CD4-positive, alpha-beta T cell treated with Interleukin-21 for 1 hour (primary cell): Measurements from ENCODE around the gene TBCA.
"Not testable (repeated sequence)": the region's sequence is repeated elsewhere in the genome, so short reads cannot be mapped to it uniquely, and the experiment has no call there.

Source experiments
- DNase-seq: peaks from one replicate; pipeline ENCODE4 v3.0.0-alpha.2; 2020

Gene TBCA

DNA sequence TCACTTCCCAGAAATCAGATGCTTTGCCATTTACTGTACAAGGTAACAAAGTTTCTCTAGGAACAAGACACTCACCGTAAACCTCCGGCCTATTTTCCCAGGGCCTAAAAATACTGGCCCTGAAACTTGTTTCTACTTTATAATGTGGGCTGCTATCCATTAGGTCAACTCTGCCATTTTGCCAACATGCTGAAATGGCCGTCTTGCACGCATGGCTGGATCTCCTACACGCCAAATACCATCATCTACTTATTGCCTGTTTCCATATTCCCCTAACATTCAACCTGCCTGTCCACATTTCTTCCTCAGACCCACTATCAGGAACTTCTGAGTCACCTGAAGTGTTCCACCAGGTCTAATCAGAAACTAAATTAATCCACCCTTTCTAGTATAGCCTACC is 4.7 kb downstream of the TBCA start:
- DNase-seq = no peak

DNA sequence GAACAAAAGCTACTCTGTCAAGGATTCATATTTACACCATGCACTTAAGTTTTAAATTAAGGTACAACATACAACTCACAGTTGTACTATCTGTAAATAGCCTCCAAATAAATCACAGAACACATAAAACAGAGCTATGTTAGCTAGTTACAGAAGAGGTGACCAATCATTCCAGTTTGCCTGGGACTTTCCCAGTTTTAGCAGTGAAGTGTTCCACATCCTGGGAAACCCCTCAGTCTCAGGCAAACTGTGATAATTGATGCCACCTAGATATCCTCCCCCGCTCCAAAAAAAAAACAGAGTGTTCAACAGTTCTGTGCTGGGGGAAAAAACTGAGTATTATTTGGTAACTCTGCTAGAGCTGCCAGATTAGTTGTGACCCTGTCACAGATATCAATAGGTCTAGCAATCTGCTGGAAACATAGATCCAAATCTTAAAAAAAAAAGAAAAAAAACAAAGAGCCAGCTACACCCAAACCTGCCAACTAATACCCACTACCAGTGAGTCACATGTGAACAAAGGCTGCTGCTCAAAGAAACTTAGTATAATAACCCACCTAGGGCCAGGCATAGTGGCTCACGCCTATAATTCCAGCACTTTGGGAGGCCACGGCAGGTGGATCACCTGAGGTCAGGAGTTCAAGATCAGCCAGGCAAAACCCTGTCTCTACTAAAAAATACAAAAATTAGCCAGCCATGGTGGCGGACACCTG is 5.7 kb downstream of the TBCA start:
- no peak for DNase-seq

DNA sequence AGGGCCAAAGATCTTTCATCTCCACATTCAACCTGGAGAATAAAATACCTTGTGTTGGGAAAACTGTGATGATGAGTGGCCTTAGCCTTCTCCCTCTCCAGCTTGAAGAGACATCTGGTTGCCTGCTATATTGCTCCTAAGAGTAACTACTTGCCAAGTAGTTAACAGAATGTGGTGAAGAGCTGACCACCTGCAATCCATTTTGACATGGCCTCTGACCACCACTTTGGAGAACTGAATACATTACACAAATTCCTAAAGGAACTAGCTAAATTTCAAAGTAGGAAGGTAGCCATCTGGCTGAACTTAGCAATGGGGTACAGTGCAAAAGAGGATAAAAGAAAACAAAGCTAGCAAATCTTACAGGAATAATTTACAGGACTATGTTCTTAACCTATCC is 7.2 kb downstream of the TBCA start:
- no peak for DNase-seq

DNA sequence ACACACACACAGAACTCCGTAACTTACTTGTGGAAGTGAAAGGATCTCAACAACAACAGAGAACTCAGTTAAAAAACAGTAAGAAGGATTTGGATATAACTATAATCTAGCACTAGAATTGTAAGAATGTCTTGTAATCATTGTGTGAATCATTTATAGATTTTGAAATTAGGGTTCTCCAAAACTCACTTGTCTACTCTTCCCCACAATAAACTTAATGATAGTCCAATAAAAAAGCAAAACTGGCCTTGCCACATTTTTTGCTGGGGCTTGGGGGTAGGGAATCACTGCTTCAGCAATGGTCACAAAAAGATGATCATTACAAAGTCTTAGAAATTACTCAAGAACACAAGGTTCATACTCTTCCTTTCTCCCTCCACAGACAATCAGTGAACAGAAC is 8.8 kb downstream of the TBCA start:
- DNase-seq = no peak

DNA sequence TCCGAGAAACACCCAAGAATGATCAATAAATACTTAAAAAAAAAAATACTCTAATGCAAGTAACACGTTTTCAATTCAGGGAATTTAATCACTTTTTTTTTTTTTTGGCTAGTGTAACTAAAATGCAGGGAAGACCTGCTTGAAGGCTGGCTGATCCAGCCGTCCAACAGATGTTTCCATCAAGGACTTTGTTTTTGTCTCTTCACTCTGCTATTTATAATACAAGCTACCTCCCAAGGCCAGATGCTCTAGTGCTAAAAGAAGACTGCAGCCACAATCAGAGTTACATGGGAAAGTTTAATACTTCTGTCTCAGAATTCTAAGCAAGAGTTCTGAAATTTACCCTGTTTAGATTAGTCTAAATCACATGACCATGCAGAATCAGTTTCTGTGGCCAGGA is 14.5 kb downstream of the TBCA start:
- DNase-seq = no peak

DNA sequence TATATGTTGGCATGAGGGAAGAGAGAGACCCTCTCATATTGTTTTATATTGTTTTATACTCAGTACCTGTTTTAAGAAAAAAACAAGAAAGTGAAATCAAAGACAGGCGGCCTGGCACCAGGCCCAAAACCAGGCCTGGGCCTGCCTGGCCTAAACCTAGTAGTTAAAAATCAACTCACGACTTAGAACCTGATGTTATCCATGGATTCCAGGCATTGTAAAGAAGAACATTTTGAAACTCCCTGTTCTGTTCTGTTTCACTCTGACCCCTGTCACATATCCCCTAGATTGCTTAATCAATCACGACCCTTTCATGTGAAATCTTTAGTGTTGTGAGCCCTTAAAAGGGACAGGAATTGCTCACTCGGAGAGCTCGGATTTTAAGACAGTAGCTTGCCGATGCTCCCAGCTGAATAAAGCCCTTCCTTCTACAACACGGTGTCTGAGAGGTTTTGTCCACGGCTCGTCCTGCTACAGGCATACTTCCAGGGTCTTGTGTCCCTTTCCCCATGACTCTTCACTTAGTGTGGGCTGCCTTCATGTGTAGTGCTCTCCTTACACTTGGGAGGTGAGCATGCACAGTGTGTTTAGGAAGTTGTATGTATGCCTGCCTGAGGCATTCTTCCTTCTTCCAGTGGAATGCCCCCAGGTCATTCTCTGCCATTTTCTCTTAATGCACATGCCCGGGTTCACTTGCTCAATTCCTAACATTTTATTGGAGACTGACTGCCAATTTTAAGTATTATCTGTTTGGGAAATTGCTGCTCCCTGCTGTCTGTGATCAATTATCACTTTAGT is 17.8 kb downstream of the TBCA start:
- no peak for DNase-seq

DNA sequence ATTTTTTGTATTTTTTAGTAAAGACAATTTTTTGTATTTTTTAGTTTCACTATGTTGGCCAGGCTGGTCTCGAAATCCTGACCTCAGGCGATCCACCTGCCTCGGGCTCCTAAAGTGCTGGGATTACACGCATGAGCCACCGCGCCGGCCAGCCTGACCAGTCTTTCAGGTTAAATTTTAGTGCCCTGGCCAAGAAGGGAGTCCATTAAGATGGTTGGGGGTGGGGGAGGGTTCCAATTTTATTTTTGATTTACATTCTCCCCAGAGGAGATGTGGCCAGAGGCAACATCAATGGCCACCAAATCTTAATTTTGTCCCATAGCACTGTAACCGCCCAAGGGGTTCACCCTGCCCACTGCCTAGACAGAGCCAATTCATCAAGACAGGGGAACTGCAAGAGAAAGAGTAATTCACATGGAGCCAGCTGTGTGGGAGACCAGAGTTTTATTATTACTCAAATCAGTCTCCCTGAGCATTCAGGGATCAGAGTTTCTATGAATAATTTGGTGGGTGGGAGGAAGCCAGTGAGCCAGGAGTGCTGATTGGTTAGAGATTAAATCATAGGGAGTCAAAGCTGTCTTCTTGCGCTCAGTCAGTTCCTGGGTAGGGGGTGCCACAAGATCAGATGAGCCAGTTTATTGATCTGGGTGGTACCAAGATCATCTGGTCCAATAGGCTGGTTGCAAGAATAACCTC is 24.7 kb downstream of the TBCA start:
- DNase-seq = no peak

DNA sequence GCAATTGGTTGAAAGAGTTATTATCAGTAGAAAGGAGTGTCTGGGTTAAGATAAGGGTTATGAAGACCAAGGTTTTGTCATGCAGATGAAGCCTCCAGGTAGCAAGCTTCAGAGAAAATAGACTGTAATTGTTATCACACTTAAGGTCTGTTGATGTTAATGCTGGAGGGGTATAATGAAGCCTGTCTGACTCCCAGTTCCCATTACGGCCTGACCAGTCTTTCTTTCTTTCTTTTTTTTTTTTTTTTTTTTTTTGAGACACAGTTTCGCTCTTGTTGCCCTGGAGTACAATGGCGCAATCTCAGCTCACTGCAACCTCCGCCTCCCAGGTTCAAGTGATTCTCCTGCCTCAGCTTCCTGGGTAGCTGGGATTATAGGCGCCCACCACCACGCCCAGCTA is 25.2 kb downstream of the TBCA start:
- DNase-seq = not testable (repeated sequence)

DNA sequence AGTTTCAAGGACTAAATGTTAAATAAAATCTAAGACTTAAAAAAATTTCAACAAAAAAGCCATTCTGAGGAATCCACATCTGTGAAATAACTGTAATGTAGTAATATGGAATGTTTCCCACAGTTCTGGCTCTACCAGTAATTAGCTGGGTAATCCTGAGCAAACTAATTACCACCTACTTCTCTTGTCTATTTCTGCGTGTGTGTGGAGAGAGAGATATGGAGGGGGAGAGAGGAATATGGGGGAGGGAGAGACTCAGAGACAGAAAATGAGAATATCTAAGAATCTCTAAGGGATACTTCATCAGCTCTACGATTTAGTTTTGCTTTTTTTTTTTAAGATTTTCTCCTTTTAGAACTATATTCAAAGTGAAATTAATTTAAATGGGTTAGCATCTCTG is 28.0 kb downstream of the TBCA start:
- no peak for DNase-seq

DNA sequence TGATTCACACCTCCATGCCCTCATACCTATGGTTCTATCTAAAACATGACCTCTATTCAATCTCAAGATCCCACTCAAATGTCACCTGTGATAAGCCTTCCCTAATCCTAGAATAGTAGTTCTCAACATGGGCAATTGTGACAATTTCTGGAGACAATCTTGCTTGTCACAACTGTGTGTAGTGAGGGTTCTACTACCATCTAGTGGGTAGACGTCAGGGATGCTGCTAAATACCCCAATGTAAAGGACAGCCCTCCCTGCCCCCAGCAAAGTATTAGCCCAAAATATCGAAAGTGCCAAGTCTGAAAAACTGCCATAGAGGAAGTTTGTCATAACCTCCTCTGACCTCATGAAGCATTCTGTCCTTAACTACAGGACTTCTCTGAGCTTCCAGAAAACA is 32.0 kb downstream of the TBCA start:
- no peak for DNase-seq

DNA sequence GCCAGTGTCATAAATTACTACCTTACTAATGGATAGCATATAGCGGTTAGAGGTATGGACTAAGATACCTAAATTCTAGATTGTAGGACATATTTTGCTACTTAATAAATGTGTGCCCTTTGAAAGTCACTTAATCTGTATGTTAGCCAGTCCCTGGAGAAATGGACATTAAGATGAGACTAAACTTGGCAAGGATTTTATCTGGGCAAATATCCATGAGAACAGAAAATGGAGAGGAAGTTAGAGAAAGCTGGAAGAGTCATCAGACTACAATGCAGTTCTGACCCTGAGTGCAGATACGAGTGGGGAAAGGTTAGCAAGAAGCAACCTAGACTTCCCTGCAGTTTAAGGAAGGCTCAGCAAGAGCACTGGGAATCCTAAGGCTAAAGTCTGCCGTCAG is 33.0 kb downstream of the TBCA start:
- no peak for DNase-seq

DNA sequence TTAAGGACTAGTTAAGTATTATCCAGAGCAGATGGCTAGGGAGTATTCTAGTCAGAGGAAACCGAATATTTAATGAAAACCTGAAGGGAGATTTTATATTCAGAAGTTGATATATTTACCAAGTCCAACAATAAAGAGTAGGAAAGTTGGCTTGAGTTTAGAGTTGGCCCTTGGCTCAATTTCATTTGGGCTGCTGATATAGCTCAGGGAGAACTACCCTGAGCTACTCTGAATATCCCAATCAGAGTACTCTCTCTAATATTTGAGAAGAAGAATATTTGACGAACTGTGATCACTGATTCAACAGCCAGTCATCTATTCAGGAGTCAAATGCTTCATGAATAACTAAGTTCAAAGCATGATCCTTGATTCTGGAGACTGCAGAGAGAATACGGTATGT is 34.5 kb downstream of the TBCA start:
- DNase-seq = no peak

DNA sequence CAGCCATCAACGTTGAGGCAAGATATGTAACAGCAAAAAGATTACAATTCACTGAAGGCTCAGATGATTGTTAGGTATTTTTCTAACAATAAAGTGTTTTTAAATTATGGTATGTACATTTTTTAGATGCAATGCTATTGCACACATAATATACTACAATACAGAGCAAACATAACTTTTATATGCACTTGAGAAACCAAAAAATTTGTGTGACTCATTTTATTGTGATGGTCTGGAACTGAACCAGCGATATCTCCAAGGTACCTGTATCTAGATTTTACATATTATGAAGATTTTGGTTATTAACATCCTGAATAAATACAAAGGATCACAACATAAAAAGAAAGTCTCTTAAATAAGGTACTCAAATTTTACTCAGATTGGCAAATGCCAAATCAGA is 41.3 kb downstream of the TBCA start:
- no peak for DNase-seq

DNA sequence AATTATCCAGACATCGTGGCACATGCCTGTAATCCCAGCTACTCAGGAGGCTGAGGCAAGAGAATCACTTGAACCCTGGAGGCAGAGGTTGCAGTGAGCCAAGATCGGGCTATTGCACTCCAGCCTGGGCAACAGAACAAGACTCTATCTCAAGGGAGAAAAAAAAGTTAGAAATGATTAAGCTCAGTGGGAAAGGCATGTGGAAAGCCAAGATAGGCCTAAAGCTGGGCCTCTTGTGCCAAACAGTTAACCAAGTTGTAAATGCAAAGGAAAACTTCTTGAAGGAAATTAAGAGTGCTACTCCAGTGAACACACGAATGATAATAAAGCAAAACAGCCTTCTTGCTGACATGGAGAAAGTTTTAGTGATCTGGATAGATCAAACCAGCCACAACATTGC is 43.0 kb downstream of the TBCA start:
- DNase-seq = no peak

DNA sequence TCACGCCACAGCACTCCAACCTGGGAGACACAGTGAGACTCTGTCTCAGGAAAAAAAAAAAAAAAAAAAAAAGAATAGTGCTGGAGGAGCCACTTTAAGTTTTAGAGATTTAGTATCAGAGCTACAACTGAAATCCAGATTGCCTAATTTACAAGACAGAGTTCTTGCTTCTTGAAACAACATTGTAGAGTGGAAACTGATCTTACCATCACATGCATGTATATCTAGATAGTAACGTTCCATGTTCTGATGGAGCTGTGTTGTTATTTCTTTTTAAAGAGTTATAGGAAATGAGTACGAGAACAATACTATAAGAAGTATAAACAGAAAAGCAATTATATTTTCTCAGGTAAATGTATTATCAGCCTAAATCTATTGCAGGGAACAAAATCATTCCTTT is 48.9 kb downstream of the TBCA start:
- no peak for DNase-seq

DNA sequence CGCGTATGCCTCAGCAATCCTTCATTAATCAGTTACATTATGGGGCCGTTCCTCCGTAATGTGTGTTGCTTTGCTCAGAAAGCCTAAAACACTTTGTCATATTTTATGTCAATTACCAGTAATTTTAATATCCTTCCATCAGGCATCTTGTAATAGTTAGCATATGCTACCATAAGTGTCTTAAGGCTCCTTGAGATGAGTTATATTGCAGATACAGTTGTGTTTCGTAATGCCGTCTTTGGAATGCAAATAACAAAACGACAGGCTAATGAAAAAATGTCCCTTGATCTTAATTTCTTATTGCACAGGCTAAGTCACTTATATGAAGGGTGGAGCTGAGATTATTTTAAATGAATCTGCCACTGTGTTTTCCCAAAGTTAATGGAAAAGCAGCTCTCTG is 50.5 kb downstream of the TBCA start:
- no peak for DNase-seq

DNA sequence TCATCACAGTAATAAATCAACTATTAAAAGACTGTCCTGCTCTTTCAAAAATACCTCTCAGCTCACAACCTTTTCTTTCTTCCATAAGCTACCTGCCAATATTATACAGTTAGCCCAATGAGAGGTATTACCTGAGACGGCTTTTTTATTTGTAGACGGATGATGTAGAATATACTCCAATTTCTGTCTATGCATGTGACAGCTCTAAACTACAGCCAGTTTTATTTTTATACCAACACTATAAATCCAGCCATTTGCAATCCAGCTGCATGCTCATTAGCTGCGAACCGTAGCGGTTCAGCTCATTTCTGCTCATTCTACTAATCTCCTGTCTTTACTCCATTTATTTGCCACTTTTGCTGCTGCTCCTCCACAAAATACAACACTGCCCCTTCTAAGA is 51.2 kb downstream of the TBCA start:
- DNase-seq = no peak

DNA sequence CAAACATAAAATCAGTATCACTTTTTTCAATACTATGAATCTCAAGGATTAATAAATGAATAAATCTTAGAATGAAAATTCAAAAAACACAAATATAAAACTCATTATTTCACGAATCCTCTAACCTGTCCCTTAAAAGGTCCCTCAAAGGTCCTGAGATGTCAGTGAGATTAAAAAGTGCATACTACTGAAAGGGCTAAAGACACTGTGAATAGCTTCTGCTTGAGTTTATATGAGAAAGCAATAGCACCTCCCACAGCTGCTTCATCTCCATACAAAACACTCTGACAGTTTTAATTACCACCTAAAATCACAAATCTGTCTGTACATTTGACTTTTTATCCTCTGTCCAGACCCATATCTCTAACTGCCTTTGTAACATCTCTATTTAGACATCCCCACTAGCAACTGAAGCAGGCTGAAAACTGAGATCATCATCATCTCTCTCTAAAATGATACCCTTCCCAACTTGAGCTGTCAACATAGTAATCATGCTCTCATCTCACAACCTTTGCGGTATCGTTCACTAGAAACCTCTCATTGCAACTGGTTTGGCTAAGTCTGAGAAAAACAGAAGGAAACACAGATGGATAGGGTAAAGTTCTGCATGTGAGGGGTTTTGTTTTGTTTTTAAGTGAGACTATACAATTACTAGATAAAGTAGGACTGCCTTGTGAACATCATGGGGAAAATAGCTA is 56.3 kb downstream of the TBCA start:
- no peak for DNase-seq

DNA sequence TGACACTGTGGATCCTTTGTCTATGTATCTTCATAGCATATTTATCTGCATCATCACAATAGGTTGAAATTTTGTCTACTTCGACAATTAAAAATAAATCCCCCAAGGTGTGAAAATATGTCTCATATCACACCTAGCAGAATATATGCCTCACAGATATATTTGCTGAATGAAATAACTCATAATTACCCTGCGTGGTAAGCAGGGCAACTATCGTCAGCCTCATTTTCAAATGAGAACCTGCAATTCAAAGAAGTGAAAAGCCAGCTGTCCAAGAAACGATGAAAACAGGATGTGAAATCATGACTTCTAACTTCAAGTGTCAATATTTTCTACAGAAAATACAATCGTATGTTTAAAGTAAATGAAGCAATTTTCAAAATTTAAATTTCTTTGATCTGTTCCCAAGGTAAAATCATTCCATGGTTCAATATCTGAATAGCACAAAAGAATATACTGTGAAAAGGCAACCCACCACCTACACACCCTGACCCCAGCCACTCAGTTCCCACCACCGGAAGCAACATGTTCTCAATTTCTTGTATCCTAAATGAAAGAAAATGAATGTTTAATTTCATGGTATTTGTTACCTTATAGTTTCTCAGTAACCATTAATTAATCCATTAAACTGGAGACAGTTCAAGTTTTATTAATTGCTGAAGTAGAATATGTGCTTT is 57.1 kb downstream of the TBCA start:
- DNase-seq = no peak

DNA sequence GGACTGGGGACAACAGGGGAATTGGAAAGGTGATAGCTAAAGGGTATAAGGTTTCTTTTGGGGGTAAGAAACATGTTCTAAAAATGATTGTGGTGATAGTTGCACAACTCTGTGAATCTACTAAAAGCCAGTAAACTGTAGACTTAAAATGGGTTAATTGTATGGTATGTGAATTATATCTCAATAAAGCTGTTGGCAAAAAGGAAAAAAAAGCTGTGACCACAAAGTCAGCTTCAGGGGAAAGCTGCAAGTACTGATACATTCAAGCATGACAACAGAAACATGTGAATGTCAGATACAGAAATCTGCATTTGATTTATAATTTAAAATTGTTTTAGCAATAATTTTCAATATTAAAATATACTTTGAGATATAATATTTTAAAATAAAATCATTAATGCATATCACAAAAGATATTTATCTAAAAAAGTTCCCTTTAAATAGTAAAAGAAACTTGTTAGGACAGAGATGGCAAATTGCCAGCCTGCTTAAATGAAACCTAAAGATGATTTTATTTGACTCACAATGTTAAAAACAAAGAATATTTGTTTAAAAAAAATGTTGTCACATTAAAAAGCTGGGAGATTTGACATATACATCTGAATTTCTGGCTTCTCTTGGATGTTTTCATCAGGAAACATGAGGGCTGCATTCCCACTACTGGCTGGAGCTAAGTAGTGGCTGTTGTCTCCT is 66.0 kb downstream of the TBCA start:
- no peak for DNase-seq

DNA sequence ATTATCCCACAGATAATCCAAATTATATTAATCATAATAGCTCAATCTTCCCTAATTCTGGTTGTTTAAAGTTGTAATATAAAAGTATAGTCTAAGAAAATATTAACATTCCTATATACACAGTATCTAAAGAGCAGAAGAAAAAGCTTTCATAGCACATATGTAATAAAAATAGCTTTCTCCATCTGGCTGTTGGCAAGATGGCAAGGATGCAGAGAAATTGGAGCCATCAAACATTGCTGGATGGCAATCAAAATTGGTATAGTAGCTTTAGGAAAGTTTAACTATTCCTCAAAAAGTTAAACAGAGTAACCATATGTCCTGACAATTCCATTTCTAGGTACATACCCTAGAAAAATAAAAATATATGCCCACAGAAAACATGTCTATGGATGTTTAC is 66.8 kb downstream of the TBCA start:
- DNase-seq = no peak

DNA sequence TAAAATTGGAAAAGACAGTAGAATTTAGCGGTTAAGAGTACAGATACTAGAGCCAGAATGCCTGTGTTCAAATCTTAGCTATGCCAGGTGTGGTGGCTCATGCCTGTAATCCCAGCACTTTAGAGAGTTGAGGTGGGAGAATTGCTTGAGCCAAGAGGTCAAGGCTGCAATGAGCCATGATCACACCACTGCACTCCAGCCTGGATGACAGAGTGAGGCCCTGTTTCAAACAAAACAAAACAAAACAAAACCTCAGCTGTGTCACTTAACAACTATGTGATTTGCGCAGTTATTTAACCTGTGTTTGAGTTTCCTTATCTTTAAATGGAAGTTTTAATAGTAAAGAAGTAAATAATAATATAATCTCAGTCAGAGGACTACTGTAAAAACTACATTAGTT is 68.3 kb downstream of the TBCA start:
- DNase-seq = no peak
